GOT3 (cell line): Measurements from ENCODE around the gene NRP1.
"Not testable (repeated sequence)": the region's sequence is repeated elsewhere in the genome, so short reads cannot be mapped to it uniquely, and the experiment has no call there.

Source experiments
- DNase-seq: peaks from one replicate; lab custom pipeline; 2025; ENCODE audit warnings: mixed read lengths; lab: John Stamatoyannopoulos, UW

NRP1 gene

GRCh38 chr10:33334153-33334804, at the start of gene NRP1:
Gene NRP1, minus strand, starts transcription at chr10:33334667. Its CDS starts 285 bp downstream, at chr10:33334382.
- DNase-seq, result no peak

GRCh38 chr10:33384201-33384600, 49.7 kb upstream of the NRP1 start:
- not testable (repeated sequence) for DNase-seq

- no peak for DNase-seq
These were observed 48.6 kb upstream of the NRP1 start for GRCh38 chr10:33382921-33383713.

GRCh38 chr10:33382216-33382600, 47.7 kb upstream of the NRP1 start:
- DNase-seq, result no peak

GRCh38 chr10:33381451-33382215, 47.2 kb upstream of the NRP1 start:
- DNase-seq, result no peak

GRCh38 chr10:33377658-33378025, 43.2 kb upstream of the NRP1 start:
- no peak for DNase-seq

- no peak for DNase-seq
These were observed 42.6 kb upstream of the NRP1 start for GRCh38 chr10:33376976-33377657.

GRCh38 chr10:33376476-33376875, 42.0 kb upstream of the NRP1 start:
- DNase-seq, result no peak

- no peak for DNase-seq
These were observed 38.8 kb upstream of the NRP1 start for GRCh38 chr10:33373263-33373662.

GRCh38 chr10:33371234-33371633, 36.8 kb upstream of the NRP1 start:
- DNase-seq, result no peak

- no peak for DNase-seq
These were observed 36.0 kb upstream of the NRP1 start for GRCh38 chr10:33370434-33370930.

- DNase-seq, result no peak
These were observed 33.6 kb upstream of the NRP1 start for GRCh38 chr10:33368086-33368485.

- DNase-seq, result no peak
These were observed 31.5 kb upstream of the NRP1 start for GRCh38 chr10:33365871-33366411.

GRCh38 chr10:33365301-33365700, 30.8 kb upstream of the NRP1 start:
- no peak for DNase-seq

GRCh38 chr10:33363106-33363505, 28.6 kb upstream of the NRP1 start:
- DNase-seq, result no peak

- no peak for DNase-seq
These were observed 23.5 kb upstream of the NRP1 start for GRCh38 chr10:33358016-33358415.

GRCh38 chr10:33355274-33355673, 20.8 kb upstream of the NRP1 start:
- DNase-seq, result no peak

- no peak for DNase-seq
These were observed 19.4 kb upstream of the NRP1 start for GRCh38 chr10:33353853-33354252.

- DNase-seq, result no peak
These were observed 18.9 kb upstream of the NRP1 start for GRCh38 chr10:33353334-33353733.

GRCh38 chr10:33352615-33353014, 18.1 kb upstream of the NRP1 start:
- no peak for DNase-seq

GRCh38 chr10:33352175-33352574, 17.7 kb upstream of the NRP1 start:
- no peak for DNase-seq

- DNase-seq, result no peak
These were observed 15.6 kb upstream of the NRP1 start for GRCh38 chr10:33350041-33350440.
